ENCODE data around the gene LBHD1. TPM values are rescaled to one million over a fixed set of nuclear protein-coding genes. Genes with fewer than 3 reads are reported as not detected.
A peak's percentile ranks its signal among the peaks of the same experiment; 100 is the strongest.

LBHD1 gene
- total RNA-seq, 4 donors from 2014 or later: 7.5 to 16.1 (median 10.1) TPM

DNA sequence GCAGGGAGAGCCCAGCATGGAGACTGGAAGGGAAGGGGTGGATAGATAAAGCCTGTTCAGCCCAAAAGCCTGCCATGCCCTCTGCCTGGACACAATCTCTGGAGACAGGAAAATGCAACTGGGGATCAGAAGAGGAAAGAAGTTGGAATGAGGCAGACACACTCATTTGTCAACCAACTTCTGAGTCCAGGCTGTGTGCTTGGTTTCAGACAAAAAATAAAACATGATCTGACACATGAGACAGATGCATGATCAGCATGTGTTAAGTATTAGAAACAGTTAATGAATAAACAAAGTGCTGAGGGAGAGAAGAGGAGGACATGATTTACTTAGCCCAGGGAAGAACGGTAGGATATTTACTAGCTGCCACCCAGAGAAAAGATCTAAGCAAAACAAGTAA, 16.4 kb upstream of the LBHD1 start:
- Histone ChIP-seq H3K9me3 (no peaks in the 10 kb centered on the region), H3K27me3 (peaks cover 20% of the 10 kb centered on the region), H3K4me3 (peak overlapping the region in 3 of 4 donors; percentile 5 to 33 (median 18)), H3K36me3 (peaks cover 0 to 23% (median 9%) of the 10 kb centered on the region in 4 donors), H3K27ac (peak overlapping the region; percentile 41 to 85 (median 74)), H3K4me1 (peaks cover 0 to 12% (median 3%) of the 10 kb centered on the region in 4 donors)
- WGBS, 2 donors (ENCODE audit: low coverage in 1 of 2): 67% methylated on average over 1 of the region's 1 CpG
- TF ChIP-seq POLR2A (IDR thresholded peaks at IDR 0.05): no peak
- no peak for TF ChIP-seq EP300 (IDR thresholded peaks at IDR 0.05; ENCODE audit: low read depth)
- TF ChIP-seq, protein P1, sequence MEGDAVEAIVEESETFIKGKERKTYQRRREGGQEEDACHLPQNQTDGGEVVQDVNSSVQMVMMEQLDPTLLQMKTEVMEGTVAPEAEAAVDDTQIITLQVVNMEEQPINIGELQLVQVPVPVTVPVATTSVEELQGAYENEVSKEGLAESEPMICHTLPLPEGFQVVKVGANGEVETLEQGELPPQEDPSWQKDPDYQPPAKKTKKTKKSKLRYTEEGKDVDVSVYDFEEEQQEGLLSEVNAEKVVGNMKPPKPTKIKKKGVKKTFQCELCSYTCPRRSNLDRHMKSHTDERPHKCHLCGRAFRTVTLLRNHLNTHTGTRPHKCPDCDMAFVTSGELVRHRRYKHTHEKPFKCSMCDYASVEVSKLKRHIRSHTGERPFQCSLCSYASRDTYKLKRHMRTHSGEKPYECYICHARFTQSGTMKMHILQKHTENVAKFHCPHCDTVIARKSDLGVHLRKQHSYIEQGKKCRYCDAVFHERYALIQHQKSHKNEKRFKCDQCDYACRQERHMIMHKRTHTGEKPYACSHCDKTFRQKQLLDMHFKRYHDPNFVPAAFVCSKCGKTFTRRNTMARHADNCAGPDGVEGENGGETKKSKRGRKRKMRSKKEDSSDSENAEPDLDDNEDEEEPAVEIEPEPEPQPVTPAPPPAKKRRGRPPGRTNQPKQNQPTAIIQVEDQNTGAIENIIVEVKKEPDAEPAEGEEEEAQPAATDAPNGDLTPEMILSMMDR (IDR thresholded peaks at IDR 0.05): no peak
- in situ Hi-C loops (cut with MboI; ENCODE audit: low pct_ligation_motif_present in 1 of 4, low pct_unique_long_range_greater_than_20kb in 1 of 4, low sequenced_read_pairs in 3 of 4): loop anchor here in 2 of 4 donors (25.0 kb wide), 2 partner anchors 276 to 301 kb away; partner anchors contain the start of gene SCGB1A1 (in 1 of the 2)
- intact Hi-C loops (cut with DNase I; ENCODE audit: low total_unique reads): loop anchor here (10.0 kb wide), 1 partner anchor 294 kb away; no protein-coding TSS in a partner anchor
- DNase-seq: no peak

DNA sequence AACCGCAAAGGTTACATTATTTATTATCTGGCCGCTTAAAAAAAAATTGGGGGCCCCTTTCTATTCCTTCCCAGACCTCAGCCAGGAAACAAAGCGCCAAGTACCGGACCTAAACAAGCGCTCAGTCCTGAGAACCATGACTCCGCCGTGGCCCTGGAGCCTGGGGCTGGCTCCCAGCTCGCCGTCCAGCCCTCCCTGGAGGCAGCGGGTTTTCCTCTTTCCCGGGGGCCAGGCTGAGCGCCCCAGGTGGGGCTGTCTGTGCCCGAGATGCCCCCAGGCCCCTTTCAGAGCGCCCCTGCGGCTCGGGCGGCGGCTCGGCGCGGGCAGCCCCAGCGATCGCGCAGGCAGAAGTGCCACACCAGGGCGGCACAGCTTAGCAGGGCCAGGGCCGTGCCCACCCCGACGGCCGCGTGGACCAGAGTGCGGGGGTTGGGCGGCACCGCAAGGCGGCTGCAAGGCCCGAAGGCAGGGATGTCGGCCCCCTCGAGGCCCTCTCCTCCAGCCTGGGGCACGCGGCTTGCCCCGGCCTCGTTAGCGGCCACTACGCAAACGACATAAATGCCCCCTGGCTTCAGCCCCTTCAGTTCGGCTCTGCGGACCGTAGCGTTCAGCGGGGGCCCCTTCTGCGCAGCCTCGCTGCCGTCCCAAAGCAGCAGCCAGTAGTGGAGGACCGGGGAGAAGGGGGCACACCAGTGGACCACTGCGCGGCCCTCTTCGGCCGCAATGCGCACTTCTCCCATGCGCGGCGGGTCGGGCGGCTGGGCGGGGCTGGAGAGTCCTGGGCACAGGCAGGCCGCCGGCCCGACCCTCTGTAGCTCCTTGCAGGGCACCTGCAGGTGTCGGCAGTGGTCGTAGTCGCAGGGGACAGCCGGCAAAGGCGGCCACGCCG, 15.7 kb upstream of the LBHD1 start:
- DNase-seq: no peak
- in situ Hi-C loops (cut with MboI; ENCODE audit: low pct_ligation_motif_present in 1 of 4, low pct_unique_long_range_greater_than_20kb in 1 of 4, low sequenced_read_pairs in 3 of 4) (loop anchor here in 2 of 4 donors (25.0 kb wide), 2 partner anchors 275 to 300 kb away; partner anchors contain the start of gene SCGB1A1 (in 1 of the 2)), intact Hi-C loops (cut with DNase I; ENCODE audit: low total_unique reads) (loop anchor here (10.0 kb wide), 1 partner anchor 293 kb away; no protein-coding TSS in a partner anchor)
- peaks cover 0 to 12% (median 5%) of the 10 kb centered on the region in 4 donors for H3K4me1 ChIP-seq
- WGBS, 2 donors (ENCODE audit: low coverage in 1 of 2): 63% methylated on average over 65 of the region's 74 CpGs; no CpG with 5 or more reads in 1 of the 2 donors
- peaks cover 0 to 18% (median 8%) of the 10 kb centered on the region in 4 donors for H3K36me3 ChIP-seq
- H3K27ac ChIP-seq: peak overlapping the region; percentile 4 to 85 (median 74)
- H3K27me3 ChIP-seq: peaks cover 20% of the 10 kb centered on the region
- H3K9me3 ChIP-seq: no peaks in the 10 kb centered on the region
- peak overlapping the region; percentile 5 to 33 (median 16) for H3K4me3 ChIP-seq
- TF ChIP-seq POLR2AphosphoS5 (IDR thresholded peaks at IDR 0.05): no peak
- TF ChIP-seq EP300 (IDR thresholded peaks at IDR 0.05; ENCODE audit: low read depth): no peak
- TF ChIP-seq POLR2A (IDR thresholded peaks at IDR 0.05): no peak
- TF ChIP-seq, protein P1 (IDR thresholded peaks at IDR 0.05): no peak

GRCh38 chr11:62682518-62682917, 10.5 kb upstream of the LBHD1 start:
- intact Hi-C loops (cut with DNase I; ENCODE audit: low total_unique reads) (loop anchor here (10.0 kb wide), 1 partner anchor 288 kb away; no protein-coding TSS in a partner anchor), in situ Hi-C loops (cut with MboI; ENCODE audit: low pct_ligation_motif_present in 1 of 4, low pct_unique_long_range_greater_than_20kb in 1 of 4, low sequenced_read_pairs in 3 of 4) (loop anchor here in 2 of 4 donors (25.0 kb wide), 2 partner anchors 270 to 295 kb away; partner anchors contain the start of gene SCGB1A1 (in 1 of the 2))
- no peak for TF ChIP-seq EP300 (IDR thresholded peaks at IDR 0.05; ENCODE audit: low read depth)
- peak in 1 of 3 donors; percentile 17 for TF ChIP-seq POLR2AphosphoS5 (IDR thresholded peaks at IDR 0.05)
- TF ChIP-seq, protein P1 (IDR thresholded peaks at IDR 0.05): peak in 1 of 5 experiments; percentile 37
- Histone ChIP-seq H3K4me3 (no peak overlapping the region), H3K9me3 (no peaks in the 10 kb centered on the region), H3K27me3 (peaks cover 8% of the 10 kb centered on the region), H3K36me3 (no peaks in the 10 kb centered on the region), H3K27ac (peak overlapping the region in 3 of 4 donors; percentile 21 to 61 (median 46)), H3K4me1 (peaks cover 13 to 25% (median 14%) of the 10 kb centered on the region in 4 donors)
- 53 to 67% methylated on average over 1 to 7 of the region's 7 CpGs for WGBS, 2 donors (ENCODE audit: low coverage in 1 of 2)
- DNase-seq: peak; percentile 68

GRCh38 chr11:62680825-62681240, 8.8 kb upstream of the LBHD1 start:
- peaks cover 14 to 28% (median 16%) of the 10 kb centered on the region in 4 donors for H3K4me1 ChIP-seq
- intact Hi-C loops (cut with DNase I; ENCODE audit: low total_unique reads) (loop anchor here (10.0 kb wide), 1 partner anchor 286 kb away; no protein-coding TSS in a partner anchor), in situ Hi-C loops (cut with MboI; ENCODE audit: low pct_ligation_motif_present in 1 of 4, low pct_unique_long_range_greater_than_20kb in 1 of 4, low sequenced_read_pairs in 3 of 4) (loop anchor here in 2 of 4 donors (25.0 kb wide), 2 partner anchors 269 to 294 kb away; partner anchors contain the start of gene SCGB1A1 (in 1 of the 2))
- no peak overlapping the region for H3K4me3 ChIP-seq
- peak; percentile 53 for DNase-seq
- H3K36me3 ChIP-seq: peaks cover 0 to 7% (median 3%) of the 10 kb centered on the region in 4 donors
- no peaks in the 10 kb centered on the region for H3K27me3 ChIP-seq
- H3K27ac ChIP-seq: peak overlapping the region; percentile 0 to 93 (median 32)
- no peak for TF ChIP-seq EP300 (IDR thresholded peaks at IDR 0.05; ENCODE audit: low read depth)
- TF ChIP-seq, protein P1 (IDR thresholded peaks at IDR 0.05): peak; percentile 43 to 64 (median 51)
- no peaks in the 10 kb centered on the region for H3K9me3 ChIP-seq
- 42 to 67% methylated on average over 1 to 4 of the region's 4 CpGs for WGBS, 2 donors (ENCODE audit: low coverage in 1 of 2)

All from transverse colon (tissue), 4 donors.